DMS 273 (cell line): Measurements from ENCODE around the gene OR2Z1.

Experiments
- DNase-seq: peaks from one replicate; lab custom pipeline; 2025; ENCODE audit not compliant: unreplicated experiment; lab: John Stamatoyannopoulos, UW

The OR2Z1 gene, protein sequence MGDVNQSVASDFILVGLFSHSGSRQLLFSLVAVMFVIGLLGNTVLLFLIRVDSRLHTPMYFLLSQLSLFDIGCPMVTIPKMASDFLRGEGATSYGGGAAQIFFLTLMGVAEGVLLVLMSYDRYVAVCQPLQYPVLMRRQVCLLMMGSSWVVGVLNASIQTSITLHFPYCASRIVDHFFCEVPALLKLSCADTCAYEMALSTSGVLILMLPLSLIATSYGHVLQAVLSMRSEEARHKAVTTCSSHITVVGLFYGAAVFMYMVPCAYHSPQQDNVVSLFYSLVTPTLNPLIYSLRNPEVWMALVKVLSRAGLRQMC

GRCh38 chr19:8721334-8721733 is at the start of gene OR2Z1:
OR2Z1 (plus strand) TSS chr19:8721634; CDS start chr19:8731029, 9,395 bp downstream.
- no peak for DNase-seq

DNA sequence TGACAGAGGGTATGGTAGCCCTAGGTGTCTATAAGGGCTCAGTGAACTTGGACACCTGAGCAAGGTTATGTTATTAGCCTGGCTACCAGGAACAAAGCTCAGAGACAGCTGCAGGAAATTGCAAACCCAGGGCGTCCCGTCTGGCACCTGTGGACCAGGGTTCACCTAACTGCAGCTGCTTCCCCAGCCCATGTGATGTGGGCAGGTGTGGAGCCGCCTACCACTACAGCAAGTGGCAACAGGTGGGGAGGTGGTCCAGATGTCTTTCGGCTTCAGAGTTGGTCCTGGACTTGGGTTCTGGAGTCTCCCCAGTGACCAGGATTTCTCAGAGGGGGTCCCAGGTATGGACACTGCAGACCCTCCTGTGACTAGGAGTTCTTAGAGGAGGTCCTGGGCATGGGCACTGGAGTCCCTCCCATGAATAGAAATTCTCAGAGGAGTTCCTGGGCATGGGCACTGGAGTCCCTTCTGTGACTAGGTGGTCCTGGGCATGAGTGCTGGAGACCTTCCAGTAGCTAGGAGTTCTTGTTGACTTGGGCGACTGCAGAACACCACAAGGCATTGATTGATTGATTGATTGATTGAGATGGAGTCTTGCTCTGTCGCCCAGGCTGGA is 48.0 kb upstream of the OR2Z1 start:
- DNase-seq, result no peak

- DNase-seq, result no peak
Measured at GRCh38 chr19:8675066-8675465, 46.4 kb upstream of the OR2Z1 start.

- DNase-seq, result no peak
Measured at GRCh38 chr19:8678244-8678807, 43.1 kb upstream of the OR2Z1 start.

GRCh38 chr19:8680676-8681344 is 40.6 kb upstream of the OR2Z1 start:
- no peak for DNase-seq

DNA sequence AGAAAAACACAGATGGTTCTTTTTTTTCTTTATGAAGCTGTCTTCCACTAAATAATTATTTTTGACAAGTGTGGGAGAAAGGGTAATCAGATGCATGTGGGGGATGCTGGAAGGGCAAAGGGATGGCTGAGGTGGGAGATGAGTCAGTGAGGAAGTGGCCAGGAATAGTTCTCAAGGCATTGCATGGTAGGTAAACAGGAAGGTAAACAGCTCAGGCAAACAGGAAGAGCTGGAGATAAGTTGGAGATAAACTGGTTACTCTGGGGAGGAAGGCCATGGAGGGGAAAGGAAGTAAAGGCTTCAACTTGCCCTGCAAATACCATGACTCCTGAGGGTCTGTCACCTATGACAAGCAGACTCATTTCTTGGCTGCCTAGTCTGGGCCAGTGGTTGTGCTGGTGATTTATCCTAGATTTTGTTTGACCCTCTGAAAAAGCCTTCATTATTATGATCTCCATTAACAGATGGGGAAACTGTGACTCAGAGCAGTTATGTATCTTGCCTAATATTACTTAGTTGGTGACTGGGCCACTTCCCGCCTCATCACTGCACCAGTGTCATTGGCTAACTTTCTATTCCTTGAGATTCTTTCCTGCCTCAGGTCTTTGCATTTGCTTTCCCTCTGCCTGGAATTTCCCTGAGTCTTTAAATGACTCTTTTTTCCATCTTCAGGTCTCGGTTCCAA is 39.9 kb upstream of the OR2Z1 start:
- no peak for DNase-seq

- no peak for DNase-seq
Measured at GRCh38 chr19:8682472-8682871, 39.0 kb upstream of the OR2Z1 start.

DNA sequence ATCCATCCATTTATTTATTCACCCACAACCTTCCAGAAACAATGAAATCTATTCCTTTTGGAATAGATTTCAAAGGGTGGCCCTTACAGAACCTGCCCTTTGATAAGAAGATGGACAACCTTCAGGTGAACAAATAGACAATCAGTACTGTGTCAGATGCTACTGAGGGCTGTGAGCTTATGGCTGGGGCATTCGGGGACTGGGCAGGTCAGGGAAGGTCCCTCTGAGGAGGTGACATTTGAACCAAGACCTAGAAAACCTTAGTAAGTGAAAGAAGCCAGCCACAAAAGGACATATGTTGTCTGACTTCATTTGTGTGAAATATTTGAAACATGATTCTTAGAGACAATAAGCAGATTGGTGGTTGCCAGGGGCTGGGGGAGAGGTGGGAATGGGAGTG is 38.5 kb upstream of the OR2Z1 start:
- DNase-seq, result no peak

- DNase-seq, result no peak
Measured at GRCh38 chr19:8684001-8684902, 37.2 kb upstream of the OR2Z1 start.

- DNase-seq, result no peak
Measured at GRCh38 chr19:8686549-8686948, 34.9 kb upstream of the OR2Z1 start.

- DNase-seq, result no peak
Measured at GRCh38 chr19:8688930-8689329, 32.5 kb upstream of the OR2Z1 start.

- DNase-seq, result no peak
Measured at GRCh38 chr19:8690753-8691539, 30.5 kb upstream of the OR2Z1 start.

GRCh38 chr19:8695501-8695900 is 25.9 kb upstream of the OR2Z1 start:
- DNase-seq, result no peak

- no peak for DNase-seq
Measured at GRCh38 chr19:8695911-8696310, 25.5 kb upstream of the OR2Z1 start.

GRCh38 chr19:8696993-8697392 is 24.4 kb upstream of the OR2Z1 start:
- DNase-seq, result no peak

GRCh38 chr19:8697671-8698432 is 23.6 kb upstream of the OR2Z1 start:
- DNase-seq, result no peak

DNA sequence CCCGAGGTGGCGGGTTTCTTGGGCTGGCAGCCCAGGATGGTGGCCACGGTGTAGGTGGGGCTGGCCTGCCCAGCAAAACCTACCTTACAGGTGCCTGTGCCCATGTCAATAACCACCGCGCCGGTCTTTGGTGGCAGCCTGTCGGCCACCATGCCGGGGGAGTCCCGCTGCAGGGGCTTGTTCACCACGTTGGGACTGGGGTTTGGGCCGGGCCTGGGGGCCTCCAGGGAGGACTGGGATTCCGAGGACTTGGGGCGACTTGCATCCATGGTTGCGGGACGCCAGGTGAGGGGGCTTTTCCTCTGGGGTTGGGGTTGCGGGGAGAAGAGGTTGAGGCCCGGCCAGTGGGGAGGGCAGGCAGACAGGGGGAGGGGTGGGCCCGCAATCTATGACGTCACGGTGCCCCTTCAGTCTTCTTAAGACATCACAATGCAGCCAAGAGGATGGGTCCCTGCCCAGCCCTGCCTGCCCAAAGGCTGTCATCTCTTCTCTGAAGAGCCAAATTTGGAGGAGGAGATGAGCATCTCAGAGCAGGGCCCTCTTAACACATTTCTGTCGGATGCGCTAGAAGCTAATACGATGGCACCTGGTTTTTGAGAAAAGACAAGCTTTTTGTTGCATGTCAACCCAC is 22.9 kb upstream of the OR2Z1 start, which contains the start of gene ACTL9:
Gene ACTL9 (minus strand): TSS at position 363 of the 631 bp plus-strand sequence. CDS start 94 bp downstream, at position 269.
- DNase-seq, result no peak

DNA sequence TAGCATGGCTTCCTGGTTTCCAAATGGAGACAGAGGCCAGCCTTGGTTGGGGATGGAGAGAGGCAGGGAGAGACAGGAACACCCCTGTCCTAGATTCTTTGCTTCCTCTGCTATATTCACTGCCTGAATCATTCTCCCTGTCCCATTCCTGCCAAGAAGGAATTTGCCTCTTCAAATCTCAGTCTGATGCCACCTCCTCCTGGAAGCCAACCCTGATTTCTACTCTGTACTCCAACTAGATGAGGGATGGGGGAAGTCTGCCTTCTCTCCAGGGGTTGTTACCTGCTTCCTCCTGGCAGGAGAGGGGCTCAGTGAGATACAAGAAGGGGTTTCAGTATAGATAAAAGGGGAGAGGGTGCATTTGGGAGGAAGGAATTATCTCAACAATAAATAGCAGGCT is 21.5 kb upstream of the OR2Z1 start:
- no peak for DNase-seq
